Peyer's patch (tissue), 4 donors: ENCODE data around the gene RFXANK. TPM values are rescaled to one million over a fixed set of nuclear protein-coding genes. Genes with fewer than 3 reads are reported as not detected.
"Not testable (repeated sequence)": the region's sequence is repeated elsewhere in the genome, so short reads cannot be mapped to it uniquely, and the experiment has no call there.

Source experiments
- DNase-seq, 3 donors: peaks; one replicate each; pipeline ENCODE4 v3.0.0-alpha.2; 2017 to 2019
- H3K27ac ChIP-seq, 4 donors: fragments of 200-600 bp; sonication (generic); one replicate each; pipeline ENCODE4 v1.5.1; 2016 to 2019
- H3K27me3 ChIP-seq, 2 donors: fragments of 200-600 bp; sonication (generic); one replicate each; pipeline ENCODE4 v1.5.1; 2019
- H3K36me3 ChIP-seq, 3 donors: fragments of 200-600 bp; sonication (generic); one replicate each; pipeline ENCODE4 v1.5.1; 2016 to 2019
- H3K4me1 ChIP-seq, 4 donors: fragments of 200-600 bp; sonication (generic); one replicate each; pipeline ENCODE4 v1.5.1; 2016 to 2019
- H3K4me3 ChIP-seq, 4 donors: fragments of 200-600 bp; sonication (generic); 1 replicate in 3 of 4; 2 replicates in 1 of 4; pipeline ENCODE4 v1.5.1; 2016 to 2019; ENCODE audit warnings: mild to moderate bottlenecking in 1 of 4
- H3K9me3 ChIP-seq, 4 donors: fragments of 200-600 bp; sonication (generic); one replicate each; pipeline ENCODE4 v1.5.1; 2016 to 2019; ENCODE audit warnings: mild to moderate bottlenecking in 1 of 4
- CTCF ChIP-seq, 6 experiments: fragments of 450-650 bp in 4 of 6; fragments of 200-600 bp in 2 of 6; sonication (generic) in 1 of 6; IDR thresholded peaks; one replicate each; pipeline ENCODE4 v1.5.1; 2017 to 2019; ENCODE audit warnings: antibody characterized with exemption in 6 of 6, mild to moderate bottlenecking in 3 of 6, moderate library complexity in 1 of 6
- POLR2A ChIP-seq, 2 donors: fragments of 450-650 bp; IDR thresholded peaks; one replicate each; pipeline ENCODE4 v1.5.1; 2017; ENCODE audit warnings: antibody characterized with exemption in 2 of 2, mild to moderate bottlenecking in 2 of 2, moderate library complexity in 2 of 2
- total RNA-seq, 4 donors: library from RNA; depleted of rRNA; stranded (reverse); fragments of >200 nt; gene quantifications; one replicate each; pipeline ENCODE4 v1.1.0, GENCODE V29; 2016

The RFXANK gene
- total RNA-seq, 4 donors from 2014 or later = 18.2 to 75.1 (median 51.9) TPM

GRCh38 chr19:19147344-19147743 lies 44.7 kb upstream of the RFXANK start:
- H3K4me1 ChIP-seq = peaks cover 0 to 15% (median 0%) of the 10 kb centered on the region in 4 donors
- TF ChIP-seq POLR2A (IDR thresholded peaks at IDR 0.05) (no peak), CTCF (IDR thresholded peaks at IDR 0.05) (no peak)
- no peak overlapping the region for H3K27ac ChIP-seq
- H3K4me3 ChIP-seq = no peak overlapping the region
- no peaks in the 10 kb centered on the region for H3K9me3 ChIP-seq
- H3K27me3 ChIP-seq = no peaks in the 10 kb centered on the region
- DNase-seq = no peak
- peaks cover 0 to 13% (median 0%) of the 10 kb centered on the region in 3 donors for H3K36me3 ChIP-seq

DNA sequence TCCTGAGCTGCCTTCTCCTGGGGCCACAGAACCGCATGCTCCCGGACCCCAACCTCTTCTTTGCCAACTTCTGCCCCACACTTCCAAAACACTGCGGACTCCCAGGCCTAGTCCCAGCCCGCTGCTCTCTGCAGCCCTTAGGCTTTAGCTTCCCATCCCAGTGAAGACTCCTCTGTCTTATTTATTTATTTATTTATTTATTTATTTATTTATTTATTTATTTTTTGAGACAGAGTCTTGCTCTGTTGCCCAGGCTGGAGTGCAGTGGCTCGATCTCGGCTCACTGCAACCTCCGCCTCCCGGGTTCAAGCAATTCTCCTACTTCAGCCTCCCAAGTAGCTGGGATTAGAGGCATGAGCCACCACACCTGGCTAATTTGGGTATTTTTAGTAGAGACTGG lies 43.6 kb upstream of the RFXANK start:
- Histone ChIP-seq H3K4me1 (peaks cover 0 to 15% (median 0%) of the 10 kb centered on the region in 4 donors), H3K36me3 (peaks cover 0 to 13% (median 0%) of the 10 kb centered on the region in 3 donors)
- not testable (repeated sequence) for H3K4me3 ChIP-seq, H3K9me3 ChIP-seq, H3K27ac ChIP-seq, H3K27me3 ChIP-seq, DNase-seq

DNA sequence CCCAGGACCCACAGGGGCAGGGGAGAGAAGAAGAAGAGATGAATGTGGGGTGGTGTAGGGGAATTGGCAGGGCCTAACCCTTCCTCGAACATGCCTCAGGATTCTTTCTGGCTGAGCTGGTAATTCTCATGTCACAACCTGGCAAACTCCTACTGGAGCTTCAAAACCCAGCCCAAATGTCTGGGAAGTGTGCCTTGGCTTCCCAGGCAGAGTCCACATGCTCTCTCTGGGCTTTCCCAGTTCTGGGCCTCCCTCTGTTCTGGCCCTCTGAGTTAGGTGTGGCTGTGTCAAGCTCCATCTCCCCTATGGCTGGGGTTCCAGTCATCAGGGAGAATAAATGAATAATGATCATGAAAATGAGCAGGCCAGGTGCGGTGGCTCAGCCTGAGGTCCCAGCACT lies 42.6 kb upstream of the RFXANK start:
- Histone ChIP-seq H3K4me1 (peaks cover 0 to 15% (median 0%) of the 10 kb centered on the region in 4 donors), H3K27ac (no peak overlapping the region), H3K36me3 (peaks cover 0 to 13% (median 0%) of the 10 kb centered on the region in 3 donors), H3K4me3 (no peak overlapping the region), H3K27me3 (no peaks in the 10 kb centered on the region), H3K9me3 (no peaks in the 10 kb centered on the region)
- no peak for DNase-seq
- TF ChIP-seq POLR2A (IDR thresholded peaks at IDR 0.05) (no peak), CTCF (IDR thresholded peaks at IDR 0.05) (no peak)

DNA sequence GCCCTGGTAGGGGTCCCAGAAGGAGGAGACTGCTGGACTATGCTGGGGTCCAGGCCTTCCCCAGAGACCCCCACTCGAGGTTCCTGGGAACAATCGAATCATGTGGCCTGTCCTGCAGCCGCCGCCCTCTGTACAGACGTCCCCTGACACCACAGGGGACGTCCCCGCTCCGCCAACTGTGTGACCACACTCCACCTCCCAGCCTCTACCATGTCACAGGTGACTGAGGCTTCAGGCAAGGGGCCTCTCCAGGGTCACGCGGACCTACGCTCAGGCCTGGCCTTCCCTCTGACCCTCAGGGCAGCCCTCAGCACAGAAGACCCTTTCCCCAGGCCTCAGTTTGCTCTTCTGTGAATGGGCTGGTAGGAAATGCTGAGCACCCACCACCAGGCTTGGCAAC lies 40.6 kb upstream of the RFXANK start:
- Histone ChIP-seq H3K9me3 (no peaks in the 10 kb centered on the region), H3K27ac (no peak overlapping the region), H3K36me3 (peaks cover 0 to 13% (median 0%) of the 10 kb centered on the region in 3 donors), H3K4me1 (peaks cover 0 to 8% (median 0%) of the 10 kb centered on the region in 4 donors), H3K4me3 (no peak overlapping the region), H3K27me3 (no peaks in the 10 kb centered on the region)
- TF ChIP-seq POLR2A (IDR thresholded peaks at IDR 0.05) (no peak), CTCF (IDR thresholded peaks at IDR 0.05) (no peak)
- DNase-seq = peak in 2 of 3 donors; percentile 62 to 72

- DNase-seq = no peak
- no peaks in the 10 kb centered on the region for H3K9me3 ChIP-seq
- peaks cover 0 to 8% (median 0%) of the 10 kb centered on the region in 4 donors for H3K4me1 ChIP-seq
- TF ChIP-seq CTCF (IDR thresholded peaks at IDR 0.05) = no peak
- H3K27ac ChIP-seq = no peak overlapping the region
- H3K36me3 ChIP-seq = peaks cover 0 to 9% (median 0%) of the 10 kb centered on the region in 3 donors
- no peak overlapping the region for H3K4me3 ChIP-seq
- H3K27me3 ChIP-seq = no peaks in the 10 kb centered on the region
Observed at GRCh38 chr19:19152668-19153384, 39.2 kb upstream of the RFXANK start.

GRCh38 chr19:19154768-19155494 lies 37.1 kb upstream of the RFXANK start:
- no peaks in the 10 kb centered on the region for H3K27me3 ChIP-seq
- no peaks in the 10 kb centered on the region for H3K36me3 ChIP-seq
- H3K9me3 ChIP-seq = no peaks in the 10 kb centered on the region
- DNase-seq = no peak
- no peak overlapping the region for H3K4me3 ChIP-seq
- peaks cover 0 to 8% (median 0%) of the 10 kb centered on the region in 4 donors for H3K4me1 ChIP-seq
- TF ChIP-seq CTCF (IDR thresholded peaks at IDR 0.05) (no peak), POLR2A (IDR thresholded peaks at IDR 0.05) (no peak)
- no peak overlapping the region for H3K27ac ChIP-seq
